GM12864 (cell line): ENCODE results near the gene IL1RAPL2.

Source experiments
- DNase-seq: peaks from one replicate; pipeline ENCODE4 v3.0.0-alpha.2; 2011; ENCODE audit warnings: low read depth
- H3K4me3 ChIP-seq: 2 replicates; pipeline ENCODE4 v1.5.1; 2011; ENCODE audit warnings: mild to moderate bottlenecking, low read depth, low read length, control low read depth
- CTCF ChIP-seq: IDR thresholded peaks from 2 replicates; pipeline ENCODE4 v1.5.1; 2011; ENCODE audit warnings: low read depth, mild to moderate bottlenecking, moderate library complexity, low read length, control low read depth, inconsistent platforms; ENCODE audit errors: missing control alignments

Gene IL1RAPL2

DNA sequence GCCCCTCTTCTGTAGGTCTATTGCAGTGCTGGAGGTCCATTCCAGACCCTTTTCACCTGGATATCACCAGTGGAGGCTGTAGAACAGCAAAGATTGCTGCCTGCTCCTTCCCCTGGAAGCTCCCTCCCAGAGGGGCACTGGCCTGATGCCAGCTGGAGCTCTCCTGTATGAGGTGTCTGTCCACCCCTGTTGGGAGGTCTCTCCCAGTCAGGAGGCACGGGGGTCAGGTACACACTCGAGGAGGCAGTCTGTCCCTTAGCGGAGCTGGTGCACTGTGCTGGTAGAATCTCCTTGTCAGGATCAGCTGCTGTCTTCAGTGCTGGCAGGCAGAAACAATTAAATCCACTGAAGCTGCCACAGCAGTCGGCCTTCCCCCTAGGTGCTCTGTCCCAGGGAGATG lies 276.6 kb downstream of the IL1RAPL2 start:
- H3K4me3 ChIP-seq: no peak overlapping the region
- no peak for TF ChIP-seq CTCF
- no peak for DNase-seq

DNA sequence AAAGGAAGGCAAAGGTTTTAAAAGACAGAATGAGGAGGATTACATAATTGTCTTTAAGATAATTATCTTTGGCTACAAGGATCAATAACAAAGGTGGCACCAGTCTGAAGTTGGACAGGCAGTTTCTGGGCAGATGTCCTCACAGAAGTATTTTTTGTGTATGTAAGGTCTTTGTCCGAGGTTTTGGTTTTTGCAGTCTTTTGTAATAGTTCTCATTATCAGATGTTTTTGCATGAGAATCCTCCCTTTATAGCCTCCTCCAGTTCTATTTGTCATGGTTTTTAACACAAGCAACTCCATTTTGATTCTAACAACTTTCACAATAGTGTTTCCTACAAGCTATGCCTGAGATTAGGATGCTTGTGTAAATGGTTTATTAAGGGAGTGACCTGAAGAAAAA lies 286.2 kb downstream of the IL1RAPL2 start:
- TF ChIP-seq CTCF: no peak
- no peak for DNase-seq

GRCh38 chrX:104854188-104854587 lies 288.2 kb downstream of the IL1RAPL2 start:
- no peak overlapping the region for H3K4me3 ChIP-seq
- no peak for TF ChIP-seq CTCF
- no peak for DNase-seq

More for the DNA sequence above, 286.2 kb downstream of the IL1RAPL2 start:
- H3K4me3 ChIP-seq: no peak overlapping the region

DNA sequence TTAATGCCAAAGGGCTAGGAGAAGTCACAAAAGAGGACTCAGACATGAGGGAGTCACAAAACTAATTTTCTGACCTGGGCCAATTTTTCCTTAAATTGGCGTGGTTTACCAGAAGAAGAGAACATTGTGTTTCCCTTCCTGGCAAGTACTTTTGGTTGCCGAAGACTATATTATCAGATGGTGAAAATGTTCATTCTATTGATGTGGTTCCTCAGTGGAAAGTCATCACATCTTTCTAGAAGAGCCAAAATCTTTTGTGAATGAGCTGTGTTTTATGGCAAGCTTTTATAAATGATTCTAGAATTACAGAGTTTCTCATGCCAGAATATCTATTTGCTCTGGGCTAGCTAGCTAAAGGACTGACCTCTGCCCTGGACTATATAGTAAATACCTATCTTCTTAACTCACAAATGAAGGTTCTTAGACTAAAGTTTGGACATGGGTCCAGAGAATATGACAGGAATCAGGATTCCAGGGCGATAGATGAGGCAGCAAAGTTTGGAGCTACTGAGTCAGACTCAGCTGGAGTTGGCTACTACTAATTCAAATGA lies 288.9 kb downstream of the IL1RAPL2 start:
- H3K4me3 ChIP-seq: no peak overlapping the region
- TF ChIP-seq CTCF: no peak
- DNase-seq: no peak

DNA sequence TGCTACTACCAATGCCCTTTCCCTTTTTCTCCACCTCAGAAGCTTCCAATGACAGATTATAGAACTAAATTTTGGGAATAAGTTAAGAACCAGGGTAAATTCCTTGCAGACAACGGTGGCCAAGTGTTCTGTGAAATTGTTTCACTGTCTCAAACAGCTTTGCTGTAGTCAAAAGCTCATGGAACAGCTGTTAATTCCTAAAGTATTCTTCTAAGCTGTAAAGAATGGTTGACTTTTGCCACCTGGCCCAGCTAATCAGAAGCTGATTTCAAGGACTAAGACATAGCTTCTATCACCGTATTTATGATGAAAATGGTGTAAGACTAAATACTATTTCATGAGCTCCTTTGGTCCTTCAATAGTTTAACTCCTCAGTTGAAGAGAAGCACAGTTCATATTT lies 297.5 kb downstream of the IL1RAPL2 start:
- TF ChIP-seq CTCF: no peak
- DNase-seq: no peak
- H3K4me3 ChIP-seq: no peak overlapping the region

DNA sequence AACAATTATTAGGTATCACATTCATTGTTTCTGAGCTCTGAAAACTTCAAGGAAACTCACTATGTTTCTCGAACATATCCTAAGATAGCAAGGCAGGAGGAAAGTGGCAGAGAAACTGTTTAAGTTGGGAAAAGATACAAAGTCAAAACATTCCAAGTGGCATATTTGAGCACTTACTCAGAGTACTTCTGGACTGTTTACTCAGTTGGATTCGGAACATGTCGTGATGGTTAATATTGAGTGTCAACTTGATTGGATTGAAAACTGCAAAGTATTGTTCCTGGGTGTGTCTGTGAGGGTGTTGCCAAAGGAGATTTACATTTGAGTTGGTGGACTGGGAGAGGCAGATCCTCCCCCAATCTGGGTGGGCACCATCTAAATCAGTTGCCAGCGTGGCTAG lies 298.3 kb downstream of the IL1RAPL2 start:
- no peak for DNase-seq
- H3K4me3 ChIP-seq: no peak overlapping the region
- TF ChIP-seq CTCF: no peak

GRCh38 chrX:104877504-104877903 lies 311.5 kb downstream of the IL1RAPL2 start:
- TF ChIP-seq CTCF: no peak

More at GRCh38 chrX:104877504-104877903, 311.5 kb downstream of the IL1RAPL2 start:
- H3K4me3 ChIP-seq: no peak overlapping the region
- DNase-seq: no peak
